K562 (cell line): ENCODE measurements around the gene IRF2BP2. TPM values are rescaled to one million over a fixed set of nuclear protein-coding genes. Genes with fewer than 3 reads are reported as not detected.

ENCODE experiments used
- JUN ChIP-seq, 2 experiments: sonication (generic) in 1 of 2; formaldehyde crosslinking in 1 of 2; IDR thresholded peaks; 2 replicates each; pipeline versions ENCODE4 v1.6.1 to v1.8.0; 2012 to 2022; ENCODE audit warnings: borderline replicate concordance in 2 of 2, mild to moderate bottlenecking in 2 of 2, improper control_type of control experiment in 1 of 2, low read depth in 1 of 2, low read length in 1 of 2, missing genetic modification reagents in 1 of 2
- MAFG ChIP-seq: fragments of 450-650 bp; conservative IDR thresholded peaks from 2 replicates; pipeline ENCODE4 v1.6.1; 2016; ENCODE audit warnings: missing genetic modification characterization, missing compliant biosample characterization
- MAFK ChIP-seq: IDR thresholded peaks from 2 replicates; pipeline ENCODE4 v1.6.1; 2011; ENCODE audit warnings: low read length, improper control_type of control experiment
- MBD1 ChIP-seq: fragments of 250-450 bp; sonication (Bioruptor Pico); IDR thresholded peaks from 2 replicates; pipeline ENCODE4 v1.8.0; 2022; ENCODE audit warnings: inconsistent platforms
- MCM5 ChIP-seq: fragments of 450-650 bp; IDR thresholded peaks from 2 replicates; pipeline ENCODE4 v1.6.1; 2016; ENCODE audit warnings: low read depth
- NFIX ChIP-seq: fragments of 250-450 bp; sonication (Bioruptor Pico); IDR thresholded peaks from 2 replicates; pipeline ENCODE4 v1.4.0; 2020; ENCODE audit warnings: low read depth, mild to moderate bottlenecking, moderate library complexity
- PPARD ChIP-seq: fragments of 250-450 bp; sonication (Bioruptor Pico); IDR thresholded peaks from 2 replicates; pipeline ENCODE4 v1.8.0; 2022; ENCODE audit warnings: inconsistent platforms, mild to moderate bottlenecking, moderate library complexity
- SAFB ChIP-seq: fragments of 200-400 bp; formaldehyde crosslinking; IDR thresholded peaks from 2 replicates; pipeline ENCODE4 v1.6.1; 2017; ENCODE audit warnings: low read depth, low read length, borderline replicate concordance
- SLC30A9 ChIP-seq: fragments of 250-450 bp; sonication (Bioruptor Pico); IDR thresholded peaks from 2 replicates; pipeline ENCODE4 v1.8.0; 2022; ENCODE audit warnings: mild to moderate bottlenecking, moderate library complexity
- STAT5B ChIP-seq: fragments of 250-450 bp; sonication (Bioruptor Pico); IDR thresholded peaks from 2 replicates; pipeline ENCODE4 v1.8.0; 2021; ENCODE audit warnings: mild to moderate bottlenecking, inconsistent platforms
- VEZF1 ChIP-seq: fragments of 200-800 bp; sonication (Bioruptor generic); IDR thresholded peaks from 2 replicates; pipeline ENCODE4 v1.6.1; 2017; ENCODE audit warnings: missing genetic modification characterization, missing compliant biosample characterization
- XRCC5 ChIP-seq: fragments of 200-400 bp; formaldehyde crosslinking; IDR thresholded peaks from 2 replicates; pipeline ENCODE4 v1.6.1; 2017; ENCODE audit warnings: low read depth, mild to moderate bottlenecking, low read length
- ZKSCAN8 ChIP-seq: fragments of 200-800 bp; sonication (Bioruptor generic); IDR thresholded peaks from 2 replicates; pipeline ENCODE4 v1.6.1; 2016; ENCODE audit warnings: missing genetic modification characterization, missing compliant biosample characterization
- ZNF274 ChIP-seq: IDR thresholded peaks from 2 replicates; pipeline ENCODE4 v1.6.1; 2011; ENCODE audit warnings: low read depth, mild to moderate bottlenecking, low read length, moderate library complexity, borderline replicate concordance
- ZNF696 ChIP-seq: fragments of 250-450 bp; sonication (Bioruptor Pico); conservative IDR thresholded peaks from 2 replicates; pipeline ENCODE4 v1.4.0; 2020; ENCODE audit warnings: mild to moderate bottlenecking, moderate library complexity
- ZNF76 ChIP-seq: fragments of 250-450 bp; sonication (Bioruptor Pico); IDR thresholded peaks from 2 replicates; pipeline ENCODE4 v1.4.0; 2020; ENCODE audit warnings: mild to moderate bottlenecking, moderate library complexity, borderline replicate concordance
- ZNF785 ChIP-seq: fragments of 250-450 bp; sonication (Bioruptor Pico); IDR thresholded peaks from 2 replicates; pipeline ENCODE4 v1.4.0; 2020; ENCODE audit warnings: mild to moderate bottlenecking
- ZSCAN29 ChIP-seq: fragments of 450-650 bp; IDR thresholded peaks from 2 replicates; pipeline ENCODE4 v1.6.1; 2017
- polyA plus RNA-seq, 8 experiments: library from polyadenylated mRNA; depleted of rRNA in 4 of 8; stranded (reverse) in 5 of 8; unstranded in 3 of 8; fragments of >200 nt; fragmentation: Nextera tagmentation in 2 of 8; fragmentation: Illumina TruSeq in 1 of 8; extraction: Ambion mirVana in 2 of 8; extraction: Trizol in 1 of 8; gene quantifications; 2 replicates each; pipeline versions ENCODE4 v1.2.1 to v1.2.3, GENCODE V29; 2011 to 2014; ENCODE audit warnings: inconsistent platforms in 1 of 8, missing spikeins in 1 of 8
- total RNA-seq, 7 experiments: library from RNA; depleted of rRNA in 6 of 7; stranded (reverse); fragments of >200 nt in 6 of 7; fragmentation: Illumina TruSeq in 2 of 7; extraction: Trizol in 2 of 7; gene quantifications; 2 replicates each; pipeline versions ENCODE4 v1.2.1 to v1.2.3, GENCODE V29; 2011 to 2021; ENCODE audit warnings: low replicate concordance in 1 of 7
- TF ChIP-seq, protein P1 (sequence below), 2 experiments: fragments of 250-450 bp in 1 of 2; fragments of 450-650 bp in 1 of 2; sonication (Bioruptor Pico) in 1 of 2; IDR thresholded peaks; 2 replicates each; pipeline versions ENCODE4 v1.6.1 to v1.8.0; 2016 to 2021; ENCODE audit warnings: mild to moderate bottlenecking in 2 of 2, moderate library complexity in 2 of 2, missing compliant biosample characterization in 1 of 2, missing genetic modification characterization in 1 of 2

IRF2BP2 gene
- total and polyA plus RNA-seq, 9 of the 15 experiments (the other 6 are each of a cell fraction or from before 2014, with no cell fraction given) = 7.7 to 68.6 (median 22.1) TPM

DNA sequence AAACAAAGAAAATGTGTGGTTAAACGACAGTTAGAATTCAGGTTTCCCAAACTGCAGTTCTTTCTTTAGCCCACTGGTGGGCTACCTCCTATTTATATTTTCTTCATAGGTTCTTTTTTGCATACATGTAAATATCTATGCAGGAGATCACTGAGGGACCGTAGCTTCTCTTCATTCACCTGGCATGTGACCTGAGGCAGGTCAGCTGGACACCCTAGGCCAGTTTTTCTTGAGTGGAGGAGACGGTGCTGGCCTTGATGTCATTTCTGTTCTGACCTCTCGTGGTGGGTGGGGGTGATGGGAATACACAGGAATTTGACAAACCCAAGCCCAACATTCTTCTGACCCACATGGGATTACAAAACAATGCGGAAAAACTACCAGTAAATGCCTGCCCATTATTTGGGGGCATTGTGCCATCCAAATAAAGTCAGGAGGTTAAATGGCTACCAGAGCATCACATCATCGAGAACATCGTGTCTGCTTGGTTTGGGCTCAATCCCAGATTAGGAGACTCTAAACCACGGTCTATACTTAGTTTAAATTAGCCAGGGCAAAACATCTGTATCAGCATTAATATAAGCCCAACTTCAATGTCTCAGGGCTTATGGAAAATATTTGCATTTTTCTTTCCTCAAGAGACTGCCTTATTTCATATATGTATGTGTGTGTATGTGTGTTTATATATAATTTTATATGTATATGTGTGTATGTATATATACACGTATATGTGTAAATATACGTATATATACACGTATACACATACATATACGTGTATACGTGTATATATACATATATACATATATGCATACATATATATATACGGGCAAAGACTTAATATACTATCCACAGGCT is 7.4 kb upstream of the IRF2BP2 start (continued):
- TF ChIP-seq SAFB = no peak
- no peak for TF ChIP-seq ZNF274
- 0 out of 2 replicates have a peak, but pooled peaks have one; percentile 9 for TF ChIP-seq MBD1
- peak; percentile 42; the same call in 1 of the 2 replicates for TF ChIP-seq MAFK
- TF ChIP-seq MCM5 = no peak
- TF ChIP-seq SLC30A9 (CRISPR knock-in tag) = peak; percentile 93
- TF ChIP-seq VEZF1 (CRISPR knock-in tag) = no peak
- TF ChIP-seq JUN (IDR thresholded peaks at IDR 0.05; ENCODE audit: borderline replicate concordance, low read depth, low read length) = no peak
- TF ChIP-seq JUN (CRISPR knock-in tag; IDR thresholded peaks at IDR 0.05; ENCODE audit: borderline replicate concordance) = no peak
- TF ChIP-seq, protein P1, sequence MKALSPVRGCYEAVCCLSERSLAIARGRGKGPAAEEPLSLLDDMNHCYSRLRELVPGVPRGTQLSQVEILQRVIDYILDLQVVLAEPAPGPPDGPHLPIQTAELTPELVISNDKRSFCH (CRISPR knock-in tag; IDR thresholded peaks at IDR 0.05) = peak; percentile 68; the same call in 1 of the 2 replicates
- TF ChIP-seq, protein P1 (tag; IDR thresholded peaks at IDR 0.05) = no peak
- TF ChIP-seq ZNF696 (CRISPR knock-in tag) = no peak
- TF ChIP-seq PPARD = peak; percentile 81; the same call in 1 of the 2 replicates
- TF ChIP-seq MAFG = peak; percentile 45; the same call in 1 of the 2 replicates
- peak; percentile 58; the same call in 1 of the 2 replicates for TF ChIP-seq STAT5B (CRISPR knock-in tag)
- TF ChIP-seq NFIX (CRISPR knock-in tag) = peak; percentile 87
- no peak for TF ChIP-seq ZKSCAN8 (CRISPR knock-in tag)
- TF ChIP-seq ZNF76 = peak; percentile 94
- no peak for TF ChIP-seq XRCC5
- TF ChIP-seq ZSCAN29 = no peak
- peak; percentile 50; the same call in 1 of the 2 replicates for TF ChIP-seq ZNF785
